Prostate gland (tissue), 2 donors: ENCODE measurements around the gene TANC1.

ENCODE experiments used
- CTCF ChIP-seq, 4 experiments: fragments of 200-600 bp in 2 of 4; fragments of 450-650 bp in 2 of 4; sonication (generic) in 2 of 4; IDR thresholded peaks; 1 replicate in 3 of 4; 2 replicates in 1 of 4; pipeline ENCODE4 v1.5.1; 2016 to 2019; ENCODE audit warnings: antibody characterized with exemption in 4 of 4, mild to moderate bottlenecking in 2 of 4, moderate library complexity in 2 of 4
- POLR2A ChIP-seq: fragments of 450-650 bp; IDR thresholded peaks from one replicate; pipeline ENCODE4 v1.6.1; 2016; ENCODE audit warnings: antibody characterized with exemption, mild to moderate bottlenecking
- POLR2AphosphoS5 ChIP-seq: sonication (generic); formaldehyde crosslinking; IDR thresholded peaks from one replicate; pipeline ENCODE4 v1.6.1; 2017; ENCODE audit warnings: antibody characterized with exemption

GRCh38 chr2:159200498-159200897 lies 232.1 kb downstream of the TANC1 start:
- TF ChIP-seq CTCF (IDR thresholded peaks at IDR 0.05) (no peak), POLR2A (no peak), POLR2AphosphoS5 (no peak)
